Epithelial cell of esophagus (primary cell): ENCODE measurements around the gene HIC1.

Source experiments
- DNase-seq: peaks from one replicate; pipeline ENCODE4 v3.0.0; 2010; ENCODE audit warnings: low read depth
- H3K4me3 ChIP-seq: 2 replicates; pipeline ENCODE4 v1.5.1; 2011; ENCODE audit warnings: mild to moderate bottlenecking, low read length, control low read depth
- TF ChIP-seq, protein P1 (sequence below): IDR thresholded peaks from 2 replicates; pipeline ENCODE4 v1.5.1; 2011; ENCODE audit warnings: low read depth, mild to moderate bottlenecking, low read length, control low read depth, inconsistent platforms; ENCODE audit not compliant: insufficient read depth; ENCODE audit errors: missing control alignments

HIC1 gene

DNA sequence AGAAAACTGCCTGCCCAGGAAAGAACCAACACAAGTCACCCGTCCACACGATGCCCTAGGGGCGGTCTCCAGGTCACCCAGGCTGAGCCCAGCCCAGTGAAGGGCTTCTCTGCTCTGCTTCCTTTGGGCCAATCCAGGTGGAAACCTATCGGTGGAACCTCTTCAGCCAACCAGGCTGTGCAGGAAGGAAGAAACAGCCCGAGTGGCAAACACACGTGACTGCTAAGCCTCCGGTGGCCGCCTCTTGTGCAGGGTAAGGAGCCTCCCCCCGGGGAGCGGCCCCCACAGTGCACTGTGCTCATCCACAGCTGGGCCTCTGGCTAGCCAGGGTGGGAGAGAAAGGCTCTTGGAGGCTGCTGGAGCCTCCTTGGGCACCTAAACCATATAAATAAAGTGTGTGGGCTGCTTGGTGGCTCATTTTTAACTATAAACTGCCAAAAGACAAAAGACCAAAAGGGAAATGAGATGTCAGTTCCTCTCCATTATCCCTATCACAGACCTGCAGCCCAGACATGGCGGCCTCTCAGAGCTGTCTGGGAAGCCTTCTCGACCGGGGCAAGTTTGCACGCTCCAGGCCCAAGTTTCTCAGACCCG, 32.2 kb upstream of the HIC1 start:
- no peak for DNase-seq
- TF ChIP-seq, protein P1, sequence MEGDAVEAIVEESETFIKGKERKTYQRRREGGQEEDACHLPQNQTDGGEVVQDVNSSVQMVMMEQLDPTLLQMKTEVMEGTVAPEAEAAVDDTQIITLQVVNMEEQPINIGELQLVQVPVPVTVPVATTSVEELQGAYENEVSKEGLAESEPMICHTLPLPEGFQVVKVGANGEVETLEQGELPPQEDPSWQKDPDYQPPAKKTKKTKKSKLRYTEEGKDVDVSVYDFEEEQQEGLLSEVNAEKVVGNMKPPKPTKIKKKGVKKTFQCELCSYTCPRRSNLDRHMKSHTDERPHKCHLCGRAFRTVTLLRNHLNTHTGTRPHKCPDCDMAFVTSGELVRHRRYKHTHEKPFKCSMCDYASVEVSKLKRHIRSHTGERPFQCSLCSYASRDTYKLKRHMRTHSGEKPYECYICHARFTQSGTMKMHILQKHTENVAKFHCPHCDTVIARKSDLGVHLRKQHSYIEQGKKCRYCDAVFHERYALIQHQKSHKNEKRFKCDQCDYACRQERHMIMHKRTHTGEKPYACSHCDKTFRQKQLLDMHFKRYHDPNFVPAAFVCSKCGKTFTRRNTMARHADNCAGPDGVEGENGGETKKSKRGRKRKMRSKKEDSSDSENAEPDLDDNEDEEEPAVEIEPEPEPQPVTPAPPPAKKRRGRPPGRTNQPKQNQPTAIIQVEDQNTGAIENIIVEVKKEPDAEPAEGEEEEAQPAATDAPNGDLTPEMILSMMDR, result no peak
- H3K4me3 ChIP-seq, result no peak overlapping the region

DNA sequence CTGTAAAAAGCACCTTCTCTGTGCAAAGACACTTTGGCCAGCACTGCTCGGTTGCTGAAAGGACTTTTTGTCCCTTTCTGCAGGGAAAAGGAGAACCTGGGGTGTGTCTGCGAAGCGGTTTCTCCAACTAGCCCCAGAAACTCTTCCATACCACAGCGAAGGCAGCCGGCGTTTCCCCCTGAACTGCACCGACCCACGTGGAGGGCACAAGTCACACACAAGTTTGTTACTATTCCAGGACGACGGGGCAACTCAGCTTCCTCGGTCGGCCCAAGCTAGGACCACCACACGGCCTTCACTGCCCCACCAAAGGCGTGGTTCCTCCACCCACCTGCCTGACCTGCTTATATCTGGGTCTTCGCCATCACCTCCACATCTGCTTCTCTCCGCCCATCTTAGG, 31.6 kb upstream of the HIC1 start:
- no peak overlapping the region for H3K4me3 ChIP-seq
- DNase-seq, result no peak

DNA sequence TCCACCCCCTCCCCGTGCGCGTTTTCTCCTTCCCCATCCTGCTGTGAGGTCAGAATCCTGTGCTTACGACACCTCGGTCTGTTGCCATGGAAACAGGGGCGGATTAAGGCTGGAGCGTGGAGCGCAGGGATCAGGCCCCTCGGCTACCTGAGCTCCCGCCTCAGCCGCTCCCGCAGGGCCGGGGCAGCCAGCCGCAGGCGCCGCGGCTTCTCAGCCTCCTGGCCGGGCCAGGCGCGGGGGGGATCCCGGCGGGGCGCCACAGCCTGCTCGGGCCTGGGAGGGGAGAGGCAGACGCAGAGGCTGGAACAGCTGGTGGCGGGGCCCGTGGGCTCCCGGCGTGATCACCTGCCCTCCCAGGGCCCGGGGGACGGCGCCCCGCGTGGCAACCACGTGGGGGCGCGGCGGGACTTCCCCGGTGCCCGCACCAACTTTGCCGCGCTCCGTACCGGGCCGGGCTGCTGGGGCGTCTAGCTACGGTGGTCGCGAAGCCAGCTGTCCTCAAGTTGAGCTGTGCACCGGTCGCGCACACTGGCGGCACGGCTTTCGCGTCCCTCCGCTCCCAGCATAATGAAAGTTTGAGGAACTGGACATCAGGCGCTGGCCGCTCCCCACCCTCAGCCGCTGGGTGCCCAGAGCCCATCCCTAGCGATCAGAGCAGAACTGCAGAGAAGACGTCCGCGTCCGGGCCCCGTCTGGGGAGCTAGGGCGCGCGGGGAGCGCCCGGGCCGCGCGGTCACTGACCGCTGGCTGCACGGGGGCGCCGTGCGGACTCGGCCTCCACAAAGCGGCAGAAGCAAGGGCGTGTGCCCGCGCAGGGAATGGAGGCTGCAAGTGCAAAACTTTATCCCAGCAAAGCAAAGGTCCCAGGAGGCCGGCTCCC, 31.0 kb upstream of the HIC1 start:
- DNase-seq, result peak; percentile 41
- TF ChIP-seq, protein P1, result no peak
- H3K4me3 ChIP-seq, result peak overlapping the region; percentile 66

More for the DNA sequence above, 31.6 kb upstream of the HIC1 start:
- TF ChIP-seq, protein P1, result no peak

DNA sequence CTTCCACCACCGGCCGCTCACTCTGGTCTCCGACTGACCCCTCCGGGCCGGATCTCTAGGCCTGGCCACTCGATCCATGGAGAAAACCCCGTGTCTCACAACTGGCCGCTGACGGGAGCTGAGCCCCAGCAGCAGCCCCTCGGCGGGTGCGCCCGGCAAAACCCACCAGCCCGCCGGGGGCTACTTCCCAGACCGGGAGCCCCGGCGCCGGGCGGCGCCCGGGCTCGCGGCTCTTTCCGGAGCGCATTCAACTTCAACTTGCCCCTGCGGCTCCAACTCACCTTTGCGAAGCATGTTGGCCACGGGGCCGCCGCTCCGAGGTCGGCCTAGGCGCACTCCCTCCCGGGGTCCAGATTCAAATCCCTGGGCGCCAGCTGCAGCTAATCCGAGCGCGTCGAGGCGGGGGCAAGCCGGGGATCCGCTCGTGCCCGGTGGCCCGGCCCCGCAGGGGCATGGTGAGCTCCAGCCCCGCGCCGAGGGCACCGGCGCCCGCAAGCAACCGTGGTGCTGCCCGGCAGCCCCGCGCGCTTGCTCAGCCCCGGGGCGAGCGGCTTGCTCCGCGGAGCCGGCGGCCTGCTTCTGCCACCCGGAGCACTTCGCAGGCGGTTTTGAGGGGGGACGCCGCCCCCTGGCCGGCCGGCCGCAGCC, 30.2 kb upstream of the HIC1 start:
- DNase-seq, result no peak
- H3K4me3 ChIP-seq, result peak overlapping the region; percentile 66

GRCh38 chr17:2025220-2025621, 29.7 kb upstream of the HIC1 start, which contains the start of gene RTN4RL1:
TSS of gene RTN4RL1 (minus strand) at chr17:2025334. CDS start at chr17:2024865, 469 bp downstream.
- DNase-seq, result peak; percentile 89
- TF ChIP-seq, protein P1, result peak; percentile 4
- H3K4me3 ChIP-seq, result peak within 1 kb of the TSS; percentile 66

More for the DNA sequence above, 30.2 kb upstream of the HIC1 start:
- TF ChIP-seq, protein P1, result no peak

GRCh38 chr17:2025622-2026309, 29.1 kb upstream of the HIC1 start:
- DNase-seq, result peak; percentile 82
- TF ChIP-seq, protein P1, result peak; percentile 82
- H3K4me3 ChIP-seq, result peak overlapping the region; percentile 66
